HG03457 (cell line): ENCODE measurements around the gene AIPL1.

Experiments
- ATAC-seq: cut with Tn5 transposase; IDR thresholded peaks from one replicate; pipeline ENCODE4 v1.9.1; 2021; ENCODE audit warnings: moderate number of reproducible peaks; ENCODE audit not compliant: unreplicated experiment

AIPL1 gene

DNA sequence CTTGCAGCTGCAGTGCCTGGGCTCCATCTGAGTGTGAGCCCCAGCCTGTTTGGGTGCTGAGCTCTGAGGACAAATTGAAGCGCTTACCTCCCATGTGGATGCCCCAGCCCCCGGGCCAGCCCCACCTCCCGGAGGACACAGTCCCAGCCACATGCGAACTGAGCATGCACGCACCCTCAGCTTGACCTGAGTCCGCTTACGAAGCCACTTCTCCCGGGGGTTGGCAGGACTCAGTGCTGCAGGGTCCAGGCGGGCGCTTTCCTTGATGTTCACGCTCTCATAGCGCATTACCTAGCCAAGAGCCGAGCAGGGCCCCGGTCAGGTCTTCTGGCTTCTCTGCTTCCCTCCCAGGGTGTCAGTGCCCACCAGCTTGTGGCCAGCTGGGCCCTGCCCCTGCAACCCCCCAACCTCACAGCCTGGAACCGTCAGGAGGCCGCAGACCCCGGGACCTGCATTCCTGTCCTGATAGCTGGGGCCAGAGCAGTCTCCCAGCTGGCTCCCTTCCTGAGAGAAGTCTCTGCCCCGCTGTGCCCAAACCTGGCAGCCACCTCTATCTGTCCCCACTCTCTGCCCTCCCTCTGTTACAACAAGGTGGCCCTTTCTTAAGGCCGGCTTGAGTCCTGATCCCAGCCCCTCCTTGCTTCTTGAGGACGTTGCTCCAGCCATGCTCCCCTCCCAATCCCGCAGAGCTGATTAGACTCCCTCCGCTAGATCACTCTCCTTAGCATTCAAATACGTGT lies 33.3 kb upstream of the AIPL1 start:
- ATAC-seq: no peak

DNA sequence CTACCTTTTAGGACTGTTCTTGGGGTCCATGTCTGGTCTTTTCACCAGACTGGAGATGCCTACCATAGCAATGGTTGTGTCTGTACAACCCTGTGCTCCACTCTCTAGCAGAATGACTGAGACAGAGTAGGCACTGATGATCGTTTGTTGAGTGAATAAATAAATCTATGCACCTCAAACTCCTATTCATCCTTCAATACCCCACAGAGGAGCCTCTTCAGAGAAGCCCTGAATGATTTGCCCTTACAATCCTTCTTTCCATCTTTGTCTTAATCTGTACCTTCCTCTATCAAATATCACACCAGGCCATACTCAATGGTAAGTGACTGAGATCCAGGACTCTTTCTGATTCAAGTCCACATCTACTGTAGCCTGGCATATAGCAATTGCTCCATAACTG lies 32.6 kb upstream of the AIPL1 start:
- ATAC-seq: no peak

DNA sequence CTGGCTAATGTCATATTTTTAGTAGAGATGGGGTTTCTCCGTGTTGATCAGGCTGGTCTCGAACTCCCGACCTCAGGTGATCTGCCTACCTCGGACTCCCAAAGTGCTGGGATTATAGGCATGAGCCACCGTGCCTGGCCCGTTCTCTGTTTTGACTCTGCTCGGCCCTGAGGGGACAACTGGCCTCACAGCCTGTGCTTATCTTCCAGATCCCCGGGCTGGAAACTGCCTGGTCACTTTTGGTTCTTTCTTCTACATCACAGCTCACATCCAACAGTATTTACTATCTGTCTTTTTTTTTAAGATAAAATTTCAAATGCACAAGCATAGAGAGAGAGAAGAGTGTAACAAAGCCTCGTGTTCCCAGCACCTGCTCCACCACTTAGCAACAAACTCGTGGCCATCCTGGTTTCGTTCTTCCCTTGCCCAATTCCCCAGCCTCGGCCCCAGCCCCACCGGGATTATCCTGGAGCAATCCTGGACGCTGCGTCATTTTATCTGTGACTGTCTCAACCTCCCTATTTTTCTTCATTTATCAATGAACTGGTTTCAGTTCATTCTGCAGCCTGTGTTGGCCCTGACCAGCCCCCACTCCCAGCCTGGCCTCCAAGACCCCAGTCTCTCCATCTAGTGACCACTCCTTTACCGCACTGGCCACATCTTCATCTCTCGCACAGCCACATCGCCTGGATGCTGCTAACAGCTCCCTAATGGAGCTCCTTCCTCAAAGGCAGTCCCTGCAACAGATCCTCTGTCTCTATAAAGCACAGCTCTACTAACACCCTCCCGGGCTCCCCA lies 30.5 kb upstream of the AIPL1 start:
- ATAC-seq: no peak

DNA sequence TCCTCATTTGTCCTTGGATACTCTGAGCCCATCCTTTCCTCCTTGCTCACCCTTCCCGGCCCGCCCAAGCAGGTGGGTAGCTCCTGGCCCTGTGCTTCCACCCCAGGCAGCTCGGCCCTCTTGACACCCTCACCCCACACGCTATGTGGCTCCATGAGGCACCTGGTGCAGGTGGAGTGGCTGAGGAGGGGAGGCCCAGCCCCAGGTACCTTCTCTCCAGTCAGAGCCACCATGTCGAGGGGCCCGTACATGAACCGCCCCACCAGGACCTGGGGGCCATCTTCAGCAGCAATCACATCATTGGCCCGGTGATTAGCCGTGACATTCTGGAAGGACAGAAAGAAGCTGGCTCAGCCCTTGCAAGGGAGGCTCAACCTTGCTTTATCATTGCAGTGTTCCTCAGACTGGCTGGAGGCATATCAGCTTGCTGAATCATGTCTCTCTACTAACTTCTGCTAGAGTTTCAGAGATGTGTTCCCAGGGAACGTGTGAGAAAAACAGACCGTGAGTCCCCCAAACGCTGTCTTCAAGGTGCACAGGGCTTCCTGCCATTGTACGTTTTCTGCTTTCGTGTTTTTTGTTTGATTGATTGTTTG lies 29.6 kb upstream of the AIPL1 start:
- no peak for ATAC-seq

DNA sequence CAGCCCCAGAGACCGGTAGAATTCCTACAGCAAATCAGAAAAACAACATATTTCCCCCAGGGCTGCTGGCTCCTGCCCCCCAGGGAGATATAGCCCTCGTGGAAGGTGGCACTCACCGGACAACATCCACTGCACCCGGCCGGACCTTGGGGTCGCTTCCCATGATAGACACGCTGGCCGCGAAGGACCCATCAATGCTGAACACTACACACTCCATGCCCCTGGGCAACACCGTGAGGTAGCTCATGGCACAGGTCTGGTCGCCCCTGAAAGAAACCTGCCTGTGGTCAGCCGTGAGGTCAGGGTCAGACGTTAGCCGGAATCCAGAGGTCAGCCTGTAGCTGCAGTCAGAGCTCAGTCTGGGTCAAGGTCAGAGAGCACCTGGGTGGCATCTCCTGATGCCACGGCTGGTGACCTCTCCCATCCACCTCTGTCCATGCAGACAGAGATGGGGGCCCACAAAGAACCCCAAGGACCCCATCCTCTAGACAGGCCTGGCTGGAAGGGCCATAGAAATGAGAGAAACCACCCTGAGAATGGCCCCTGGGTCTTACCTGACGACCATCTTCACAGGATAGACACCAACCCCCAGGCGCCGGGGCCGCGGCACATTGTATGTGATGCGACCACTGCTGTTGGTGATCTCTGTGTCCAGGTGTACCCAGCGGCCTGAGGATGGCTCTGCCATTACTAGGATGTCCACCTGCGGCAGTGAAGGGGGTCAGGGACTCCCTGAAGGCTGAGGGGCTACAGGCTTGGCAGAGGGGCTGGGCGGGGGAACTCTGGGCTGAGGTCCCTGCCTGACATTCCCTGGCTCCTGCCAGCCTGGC lies 28.9 kb upstream of the AIPL1 start:
- no peak for ATAC-seq

DNA sequence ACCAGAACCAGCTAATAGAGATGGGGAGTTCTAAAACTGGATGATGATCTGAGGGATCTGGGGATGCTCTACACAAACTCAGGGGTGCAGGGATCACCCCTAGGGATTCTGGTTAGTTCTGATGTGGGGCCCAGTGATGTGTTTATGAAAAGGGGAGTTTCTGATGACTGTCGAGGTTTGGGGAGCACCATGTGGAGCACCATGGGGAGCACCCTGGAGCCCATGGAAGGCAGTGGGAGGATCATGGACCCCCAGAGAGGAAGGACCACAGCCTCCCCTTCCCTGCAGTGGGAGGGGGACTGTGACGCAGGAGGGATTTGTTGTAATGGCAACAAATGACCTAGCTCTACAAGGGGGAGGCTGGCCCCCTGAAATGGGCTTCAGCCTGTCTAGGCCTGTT lies 27.8 kb upstream of the AIPL1 start:
- ATAC-seq: no peak

DNA sequence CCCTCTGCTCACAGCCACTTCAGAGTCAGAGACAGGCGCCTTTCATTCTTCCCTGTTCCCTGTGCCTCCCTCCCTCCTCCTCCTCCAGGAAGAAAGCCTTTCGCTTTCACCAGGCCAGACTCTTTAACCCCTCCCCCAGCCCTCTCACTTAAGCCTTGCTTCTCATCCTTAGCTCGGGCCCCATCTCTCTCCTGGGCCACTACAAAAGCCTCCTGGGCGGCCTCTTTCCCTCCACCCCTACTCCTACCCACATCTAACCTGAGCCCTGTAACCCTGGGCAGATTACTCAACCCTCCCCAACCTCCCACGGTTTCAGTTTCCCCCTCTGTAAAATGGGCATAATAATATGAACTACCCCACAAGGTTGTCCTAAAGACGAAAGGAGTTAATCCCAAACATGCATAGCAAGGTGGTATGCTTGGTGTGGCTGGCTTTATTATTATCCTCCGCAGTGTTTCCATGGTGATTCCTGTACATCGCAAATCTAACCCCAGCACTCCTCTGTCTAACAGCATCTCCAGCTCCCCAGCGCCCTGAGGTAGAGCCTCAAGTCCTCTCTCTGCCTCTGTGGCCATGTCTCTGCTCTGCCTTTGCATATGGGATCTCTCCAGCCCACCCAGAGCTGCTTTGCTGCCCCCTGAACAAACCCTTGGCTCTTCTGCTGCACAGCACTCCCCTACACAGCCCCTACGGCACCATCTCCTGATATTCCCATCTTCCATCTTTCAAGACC lies 27.0 kb upstream of the AIPL1 start:
- ATAC-seq: no peak

DNA sequence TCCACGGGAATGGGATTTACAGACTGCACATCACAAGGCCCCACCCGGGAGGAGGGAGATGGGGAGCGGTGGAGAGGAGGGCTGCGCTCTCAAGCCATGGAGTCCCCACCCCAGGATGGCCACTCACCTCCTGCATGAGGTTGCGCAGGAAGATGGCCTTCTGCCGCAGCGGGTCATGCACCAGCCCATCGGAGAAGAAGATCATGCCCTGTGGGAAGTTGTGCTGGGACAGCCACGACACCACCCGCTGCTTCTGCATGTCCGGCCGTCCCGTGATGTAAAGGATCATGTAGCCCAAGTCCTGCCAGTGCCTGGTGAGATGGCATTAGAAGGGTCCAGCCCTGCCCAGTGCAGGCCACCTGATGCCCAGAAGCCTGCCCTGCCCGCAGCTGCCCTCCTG lies 26.3 kb upstream of the AIPL1 start:
- no peak for ATAC-seq

DNA sequence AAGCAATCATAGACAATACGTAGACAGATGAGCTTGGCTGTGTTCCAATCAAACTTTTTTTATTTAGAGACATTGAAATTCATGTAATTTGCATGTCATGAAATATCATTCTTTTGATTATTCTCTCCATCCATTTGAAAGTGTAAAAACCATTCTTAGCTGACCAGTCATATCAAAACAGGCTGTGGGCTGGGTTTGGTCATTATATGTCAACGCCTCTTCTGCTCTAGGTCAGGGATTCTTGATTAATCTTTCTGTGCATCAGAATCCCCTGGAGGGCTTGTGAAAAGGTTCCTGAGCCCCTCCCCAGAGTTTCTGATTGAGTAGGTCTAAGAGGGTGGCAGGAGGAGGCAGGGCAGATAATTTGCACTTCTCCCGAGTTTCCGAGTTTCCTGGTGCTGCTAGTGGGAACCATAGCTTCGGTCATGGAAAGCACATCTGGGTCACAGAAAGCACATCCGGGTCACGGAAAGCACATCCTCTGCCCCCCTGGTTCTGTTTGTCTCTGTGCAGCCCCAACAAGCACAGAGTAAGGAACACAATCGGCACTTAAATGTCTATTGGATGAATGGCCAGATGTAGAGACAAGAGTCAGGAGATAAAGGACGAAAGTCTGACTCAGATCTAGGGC lies 25.7 kb upstream of the AIPL1 start:
- no peak for ATAC-seq

DNA sequence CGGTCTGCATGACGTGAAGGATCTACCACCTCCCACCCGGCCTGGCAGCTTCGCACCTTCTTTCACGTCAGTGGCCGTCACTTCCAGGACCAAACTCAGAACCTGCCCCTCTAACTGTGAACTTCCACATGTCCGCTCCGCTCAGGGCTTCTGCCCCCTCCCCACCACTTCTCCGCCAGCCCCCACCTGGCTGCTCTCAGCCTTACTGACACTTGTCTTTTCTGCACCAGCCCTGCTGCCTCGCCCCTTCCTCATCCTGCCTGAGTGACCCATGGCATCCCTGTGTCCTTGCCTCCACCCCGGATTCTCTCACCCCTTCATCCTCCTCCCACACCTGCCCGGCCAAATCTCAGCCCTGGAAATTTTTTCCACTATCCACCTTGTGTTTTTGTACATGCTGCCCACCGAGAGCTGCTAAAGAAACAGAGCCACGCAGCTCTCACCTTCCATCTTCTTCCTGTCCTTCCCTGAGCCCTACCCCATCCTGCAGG lies 23.6 kb upstream of the AIPL1 start:
- no peak for ATAC-seq

DNA sequence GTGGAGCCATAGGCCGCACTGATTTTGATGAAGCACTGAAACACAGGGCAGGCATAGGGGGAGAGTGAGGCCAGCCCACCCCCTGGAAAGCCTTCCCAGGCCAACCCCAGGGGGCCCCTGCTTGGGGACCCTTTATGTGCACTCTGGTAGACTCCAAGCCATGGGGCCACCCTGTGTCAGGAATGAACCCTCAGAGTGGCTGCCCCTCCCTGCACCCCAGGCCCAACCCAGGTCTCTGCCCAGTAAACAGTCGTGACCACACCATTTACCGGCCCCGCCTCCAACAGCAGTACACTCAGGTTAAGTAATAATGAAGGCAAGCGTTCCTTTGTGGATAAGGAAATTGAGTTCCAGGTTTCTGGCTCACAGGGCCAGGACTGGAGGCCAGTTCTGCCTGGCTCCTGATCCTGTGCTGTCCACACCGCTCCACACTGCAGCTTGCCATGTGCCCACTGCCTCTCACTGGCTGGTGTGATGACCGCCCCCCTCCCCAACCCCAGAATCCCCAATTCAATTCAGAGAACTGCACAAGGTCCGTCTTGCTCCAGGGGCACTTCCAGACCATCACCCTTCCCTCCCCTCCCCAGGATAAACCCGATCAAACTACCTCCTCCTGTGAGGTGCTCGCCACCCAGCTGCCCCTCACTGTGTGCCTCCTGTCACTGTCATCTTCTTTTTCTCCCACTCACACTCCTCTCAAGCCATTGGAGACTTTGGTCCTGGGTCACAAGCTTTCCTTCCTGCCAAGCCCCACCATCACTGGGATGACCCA lies 23.0 kb upstream of the AIPL1 start:
- ATAC-seq: no peak

DNA sequence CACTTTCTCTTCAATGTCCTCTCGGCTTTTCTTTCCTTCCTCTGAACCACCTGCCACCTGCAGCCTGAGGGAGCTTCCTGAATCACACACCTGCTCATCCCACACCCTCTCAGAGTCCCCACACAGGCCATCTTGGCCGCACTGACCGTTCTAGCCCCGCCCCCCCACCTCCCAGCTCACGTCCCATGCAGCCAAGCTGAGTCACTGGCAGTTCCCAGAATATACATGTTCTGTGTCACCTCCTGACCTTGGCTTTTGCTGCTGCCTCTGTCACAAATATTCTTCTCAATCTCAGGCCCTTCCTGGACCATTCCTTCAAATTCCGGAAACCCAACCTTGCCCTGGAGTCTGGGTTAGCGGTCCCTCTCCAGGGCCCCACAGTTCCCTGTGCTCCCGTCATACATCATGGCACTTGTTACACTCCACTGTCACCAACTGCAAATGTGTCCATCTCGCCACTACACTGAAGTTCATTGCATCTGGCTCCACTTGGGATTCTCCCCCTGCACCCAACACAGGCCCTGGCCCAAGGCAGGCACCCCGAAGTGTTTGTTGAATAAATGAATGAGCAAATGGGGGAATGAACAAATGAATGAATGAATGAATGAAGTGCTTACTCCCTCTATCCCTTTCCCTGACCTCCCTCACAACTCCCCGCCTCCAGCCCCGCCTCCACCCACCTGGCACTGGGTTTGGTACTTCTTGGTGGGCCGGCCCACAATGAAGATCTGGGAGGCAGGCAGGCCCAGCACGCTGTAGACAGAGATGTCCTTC lies 22.2 kb upstream of the AIPL1 start:
- ATAC-seq: no peak

DNA sequence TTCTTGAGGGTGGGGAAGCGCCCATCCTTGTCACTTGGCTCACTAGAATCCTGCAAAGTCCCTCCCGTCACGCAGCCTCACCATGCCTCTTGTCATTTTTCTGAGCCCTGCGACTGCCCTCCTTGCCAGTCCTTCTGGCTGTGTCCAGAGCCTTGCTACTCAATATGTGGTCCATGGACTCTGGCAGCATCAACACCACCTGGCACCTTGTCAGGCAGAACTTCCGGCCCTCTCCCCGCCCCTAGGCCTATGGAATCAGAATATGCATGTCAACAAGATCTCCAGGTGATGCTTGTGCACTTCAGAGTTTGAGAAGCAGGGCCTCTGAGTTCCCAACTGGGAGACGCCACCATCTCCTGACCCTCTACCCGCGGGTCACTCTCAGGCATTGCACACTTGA lies 21.4 kb upstream of the AIPL1 start:
- ATAC-seq: no peak

DNA sequence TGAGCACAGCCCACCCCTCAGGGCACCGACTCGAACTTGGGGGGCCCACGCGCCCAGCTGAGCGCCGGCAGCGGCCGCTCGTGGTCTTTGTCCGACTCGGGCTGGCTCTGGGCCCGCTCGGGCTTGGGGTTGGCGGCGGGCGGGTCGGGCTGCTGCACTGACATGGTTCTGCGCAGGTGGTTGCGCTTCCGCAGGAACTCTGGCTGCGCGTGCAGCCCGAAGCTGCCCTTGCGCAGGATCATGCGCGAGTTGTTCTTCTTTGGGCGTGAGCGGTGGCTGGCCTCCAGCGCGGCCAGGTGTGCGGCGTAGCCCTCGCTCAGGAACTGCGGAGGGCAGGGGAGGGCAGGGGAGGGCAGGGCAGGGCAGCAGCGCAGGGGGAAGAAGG lies 20.4 kb upstream of the AIPL1 start:
- ATAC-seq: no peak

DNA sequence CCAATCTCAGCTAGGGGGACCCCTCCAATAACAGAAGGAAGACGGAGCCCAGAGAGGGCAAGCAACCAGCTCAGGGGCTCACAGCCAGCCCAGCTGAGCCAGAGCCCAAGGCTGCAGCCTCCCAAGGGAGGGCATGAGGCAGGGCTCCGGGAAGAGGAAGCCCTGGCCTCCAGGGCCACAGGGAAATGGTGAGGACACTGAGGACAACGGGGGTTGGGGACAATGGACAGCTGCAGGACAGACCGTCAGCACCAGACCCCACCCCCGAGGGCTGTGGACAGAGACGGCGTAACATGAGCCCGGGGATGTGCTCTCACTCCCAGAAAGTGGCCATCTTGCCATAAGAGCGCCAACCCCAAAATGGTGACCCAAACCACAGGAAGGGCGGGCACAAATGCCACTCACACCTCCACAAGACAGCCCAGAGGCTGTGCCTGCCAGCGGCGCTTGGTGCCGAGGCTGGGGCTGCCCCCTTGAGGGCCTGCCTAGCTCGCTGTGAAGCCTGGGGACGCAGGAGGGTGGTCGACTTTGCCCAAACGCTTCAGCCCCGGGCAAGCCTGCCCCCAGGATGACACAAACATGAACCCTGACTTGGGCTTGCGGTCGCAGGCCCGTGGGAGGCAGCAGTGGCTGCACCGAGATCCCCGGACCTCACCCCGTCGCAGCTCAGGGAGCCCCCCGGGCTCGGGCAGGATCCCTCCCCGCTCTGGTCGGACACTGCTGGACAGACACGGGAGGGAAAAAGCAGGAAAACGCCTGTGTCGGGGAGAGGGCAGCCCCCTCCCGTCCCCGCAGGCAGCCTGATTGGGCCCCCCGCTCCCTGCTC lies 19.8 kb upstream of the AIPL1 start:
- ATAC-seq: no peak

DNA sequence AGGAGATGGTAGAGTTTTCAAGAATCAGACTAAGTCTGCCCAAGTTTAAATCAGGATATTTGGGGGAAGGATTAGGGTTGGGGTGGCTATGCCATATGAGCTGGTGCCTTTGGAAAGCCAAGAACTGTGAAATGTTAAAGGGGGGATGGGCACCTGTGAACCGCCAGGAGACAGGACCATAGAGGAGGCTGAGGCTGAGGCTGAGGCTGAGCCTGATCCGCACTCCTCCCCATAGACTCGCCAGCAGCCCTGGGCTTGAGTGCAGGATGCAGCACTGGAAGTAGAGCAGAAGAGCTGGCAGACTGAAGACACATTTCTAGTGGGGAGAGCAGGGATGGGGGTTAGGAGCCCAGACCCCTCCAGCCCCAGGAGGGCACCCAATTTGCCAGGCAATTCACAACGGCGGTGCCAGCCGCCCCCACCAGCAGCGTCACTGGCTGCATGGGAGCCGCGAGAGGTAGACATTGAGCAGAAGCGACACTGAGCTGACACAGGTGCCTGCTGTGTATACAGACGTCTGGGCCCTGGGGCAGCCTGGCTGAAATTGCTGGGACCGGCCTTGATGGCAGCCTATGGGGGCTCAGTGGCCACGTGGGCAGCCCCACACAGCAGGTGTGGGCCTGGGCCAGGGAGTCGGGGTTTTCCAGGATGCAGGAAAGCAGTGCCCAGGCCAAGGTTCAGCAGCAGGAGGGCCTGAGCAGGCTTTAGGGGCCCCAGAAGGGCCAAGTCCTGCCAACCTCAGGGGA lies 18.5 kb upstream of the AIPL1 start:
- no peak for ATAC-seq
